DND-41 (cell line): ENCODE measurements around the gene KERA.

Experiments
- ATAC-seq: fragments of 200-7000 bp; cut with Tn5 transposase; 3 replicates; pipeline ENCODE4 v1.9.1; 2021; ENCODE audit warnings: low read depth; ENCODE audit not compliant: insufficient read depth
- DNase-seq: peaks from one replicate; pipeline ENCODE4 v3.0.0-alpha.2; 2020
- H2AFZ ChIP-seq: 2 replicates; pipeline ENCODE4 v1.6.0; 2012; ENCODE audit warnings: low read depth, low read length
- H3K27ac ChIP-seq: 2 replicates; pipeline ENCODE4 v1.5.1; 2012; ENCODE audit warnings: low read length, inconsistent platforms
- H3K27me3 ChIP-seq: fragments of 200-600 bp; sonication (generic); 2 replicates; pipeline ENCODE4 v1.6.0; 2012; ENCODE audit warnings: low read length, mild to moderate bottlenecking, inconsistent platforms; ENCODE audit not compliant: insufficient read depth, poor library complexity
- H3K36me3 ChIP-seq: 2 replicates; pipeline ENCODE4 v1.5.1; 2012; ENCODE audit warnings: low read length, inconsistent platforms; ENCODE audit not compliant: insufficient read depth
- H3K4me1 ChIP-seq: 2 replicates; pipeline ENCODE4 v1.5.1; 2012; ENCODE audit warnings: mild to moderate bottlenecking, low read length; ENCODE audit not compliant: insufficient read depth
- H3K4me2 ChIP-seq: 2 replicates; pipeline ENCODE4 v1.6.0; 2012; ENCODE audit warnings: mild to moderate bottlenecking, moderate library complexity, low read length, inconsistent platforms; ENCODE audit not compliant: insufficient read depth
- H3K4me3 ChIP-seq, 2 experiments: fragments of 200-600 bp in 1 of 2; shearing (Covaris generic) in 1 of 2; 2 replicates each; pipeline ENCODE4 v1.5.1; 2012 to 2016; ENCODE audit warnings: inconsistent platforms in 2 of 2, low read length in 2 of 2, mild to moderate bottlenecking in 2 of 2, low read depth in 1 of 2, moderate library complexity in 1 of 2
- H3K79me2 ChIP-seq: 2 replicates; pipeline ENCODE4 v1.6.0; 2012; ENCODE audit warnings: low read length, inconsistent platforms; ENCODE audit not compliant: insufficient read depth
- H3K9ac ChIP-seq: 2 replicates; pipeline ENCODE4 v1.6.0; 2012; ENCODE audit warnings: low read depth, mild to moderate bottlenecking, inconsistent platforms, low read length, moderate library complexity
- H3K9me3 ChIP-seq: 2 replicates; pipeline ENCODE4 v1.5.1; 2012; ENCODE audit warnings: low read length, moderate library complexity, mild to moderate bottlenecking, inconsistent platforms; ENCODE audit not compliant: insufficient read depth, severe bottlenecking
- H4K20me1 ChIP-seq: 2 replicates; pipeline ENCODE4 v1.6.0; 2012; ENCODE audit warnings: low read length; ENCODE audit not compliant: insufficient read depth
- CTCF ChIP-seq: IDR thresholded peaks from 2 replicates; pipeline ENCODE4 v1.5.1; 2012; ENCODE audit warnings: borderline replicate concordance, low read length, moderate library complexity, mild to moderate bottlenecking; ENCODE audit not compliant: poor library complexity, severe bottlenecking; ENCODE audit errors: extremely low read depth
- EZH2 ChIP-seq: IDR thresholded peaks from 3 replicates; pipeline ENCODE4 v1.6.1; 2012; ENCODE audit warnings: borderline replicate concordance, low read depth, mild to moderate bottlenecking, moderate library complexity, low read length, inconsistent platforms; ENCODE audit not compliant: severe bottlenecking

Gene KERA

DNA sequence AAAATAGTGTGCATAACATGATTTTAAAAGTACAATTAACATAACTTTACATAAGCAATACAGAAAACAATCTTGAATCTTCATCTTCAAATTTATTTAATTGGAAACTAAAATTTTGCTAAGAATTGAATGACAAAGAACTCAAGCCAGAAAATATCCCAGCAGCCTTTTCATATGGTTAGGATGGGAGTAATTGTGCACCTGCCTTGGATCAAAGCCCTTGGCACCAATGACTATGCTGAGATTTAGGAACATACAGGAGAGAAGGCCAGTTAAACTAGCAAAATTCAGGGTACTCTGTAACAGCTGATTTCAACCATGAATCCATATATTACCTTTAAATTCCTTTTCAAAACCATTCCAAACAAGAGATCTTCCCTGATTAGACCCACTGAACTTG lies 5.8 kb downstream of the KERA start:
- Histone ChIP-seq H3K4me1 (no peaks in the 10 kb centered on the region), H3K79me2 (no peaks in the 10 kb centered on the region), H3K36me3 (no peaks in the 10 kb centered on the region), H3K4me3 (no peak overlapping the region), H2AFZ (no peak overlapping the region), H3K27ac (no peak overlapping the region), H3K27me3 (no peaks in the 10 kb centered on the region), H3K9me3 (no peaks in the 10 kb centered on the region), H4K20me1 (no peaks in the 10 kb centered on the region), H3K9ac (no peak overlapping the region), H3K4me2 (no peak overlapping the region)
- DNase-seq, result no peak
- no peak for ATAC-seq
- TF ChIP-seq EZH2 (no peak), CTCF (no peak)

DNA sequence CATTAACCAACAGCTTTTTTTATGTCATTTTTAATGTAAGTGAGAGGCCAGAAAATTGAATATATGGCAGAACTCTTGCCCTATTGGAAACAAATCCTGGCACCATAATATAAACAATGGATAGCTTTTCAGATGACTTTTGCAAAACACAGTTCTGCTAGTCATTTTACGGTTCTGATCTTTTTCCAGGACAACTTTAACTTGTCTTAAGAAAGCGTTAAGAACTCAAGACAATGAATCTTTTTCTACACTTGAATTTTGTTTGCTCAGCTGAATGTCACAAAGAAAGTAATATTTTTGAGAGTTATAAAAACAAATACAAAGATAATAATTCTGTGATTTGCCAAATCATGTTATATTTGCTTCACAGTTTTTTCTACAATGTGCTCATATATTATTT lies 13.2 kb downstream of the KERA start:
- Histone ChIP-seq H3K4me3 (no peak overlapping the region), H3K4me1 (no peaks in the 10 kb centered on the region), H3K4me2 (no peak overlapping the region), H3K9ac (no peak overlapping the region), H2AFZ (no peak overlapping the region), H3K27ac (no peak overlapping the region), H3K36me3 (no peaks in the 10 kb centered on the region), H3K9me3 (no peaks in the 10 kb centered on the region), H4K20me1 (no peaks in the 10 kb centered on the region), H3K79me2 (no peaks in the 10 kb centered on the region), H3K27me3 (no peaks in the 10 kb centered on the region)
- no peak for TF ChIP-seq CTCF
- no peak for TF ChIP-seq EZH2
- ATAC-seq (no peak), DNase-seq (no peak)

GRCh38 chr12:91043408-91043807 lies 14.4 kb downstream of the KERA start:
- Histone ChIP-seq H3K9ac (no peak overlapping the region), H3K4me3 (no peak overlapping the region), H3K36me3 (no peaks in the 10 kb centered on the region), H3K79me2 (no peaks in the 10 kb centered on the region), H3K27ac (no peak overlapping the region), H3K9me3 (no peaks in the 10 kb centered on the region), H3K4me1 (no peaks in the 10 kb centered on the region), H4K20me1 (no peaks in the 10 kb centered on the region), H3K27me3 (no peaks in the 10 kb centered on the region), H2AFZ (no peak overlapping the region), H3K4me2 (no peak overlapping the region)
- TF ChIP-seq CTCF, result no peak
- no peak for TF ChIP-seq EZH2
- DNase-seq (no peak), ATAC-seq (no peak)
